Endodermal cell (in vitro differentiated cells): ENCODE results near the gene AHSA1. TPM values are rescaled to one million over a fixed set of nuclear protein-coding genes. Genes with fewer than 3 reads are reported as not detected.

Source experiments
- DNase-seq: peaks from one replicate; pipeline ENCODE4 v3.0.0-alpha.2; 2017
- H3K27ac ChIP-seq: 2 replicates; pipeline ENCODE4 v1.5.1; 2013; ENCODE audit warnings: mild to moderate bottlenecking, low read depth, low read length, moderate library complexity
- H3K27me3 ChIP-seq: 2 replicates; pipeline ENCODE4 v1.6.1; 2013; ENCODE audit warnings: mild to moderate bottlenecking, low read length, moderate library complexity; ENCODE audit not compliant: insufficient read depth, control insufficient read depth, poor library complexity, severe bottlenecking
- H3K36me3 ChIP-seq: 2 replicates; pipeline ENCODE4 v1.7.0; 2013; ENCODE audit warnings: mild to moderate bottlenecking, low read length, moderate library complexity; ENCODE audit not compliant: control insufficient read depth, insufficient read depth
- H3K4me1 ChIP-seq: one replicate; pipeline ENCODE4 v1.7.0; 2013; ENCODE audit warnings: low read length; ENCODE audit not compliant: control insufficient read depth, insufficient read depth
- H3K4me3 ChIP-seq: 2 replicates; pipeline ENCODE4 v1.5.1; 2013; ENCODE audit warnings: mild to moderate bottlenecking, low read length, moderate library complexity
- H3K9ac ChIP-seq: 2 replicates; pipeline ENCODE4 v1.6.1; 2013; ENCODE audit warnings: mild to moderate bottlenecking, low read length, moderate library complexity; ENCODE audit not compliant: poor library complexity, severe bottlenecking; ENCODE audit errors: extremely low read depth
- H3K9me3 ChIP-seq: 2 replicates; pipeline ENCODE4 v1.6.1; 2013; ENCODE audit warnings: mild to moderate bottlenecking, low read length, moderate library complexity; ENCODE audit not compliant: control insufficient read depth
- H3K27ac Mint-ChIP-seq: 2 replicates; pipeline ENCODE4 v1.8.0; 2020; ENCODE audit warnings: mixed read lengths
- H3K27me3 Mint-ChIP-seq: 2 replicates; pipeline ENCODE4 v1.8.0; 2021; ENCODE audit warnings: mild to moderate bottlenecking, mixed read lengths; ENCODE audit not compliant: insufficient read depth
- H3K36me3 Mint-ChIP-seq: 2 replicates; pipeline ENCODE4 v1.8.0; 2020; ENCODE audit warnings: low read depth, mixed read lengths
- H3K4me1 Mint-ChIP-seq: 2 replicates; pipeline ENCODE4 v1.8.0; 2020; ENCODE audit warnings: mixed read lengths
- H3K4me3 Mint-ChIP-seq: 2 replicates; pipeline ENCODE4 v1.8.0; 2020; ENCODE audit warnings: mild to moderate bottlenecking, moderate library complexity, mixed read lengths
- H3K9me3 Mint-ChIP-seq: 2 replicates; pipeline ENCODE4 v1.8.0; 2020; ENCODE audit warnings: mild to moderate bottlenecking, mixed read lengths
- CTCF ChIP-seq: fragments of 200-600 bp; sonication (generic); conservative IDR thresholded peaks from 2 replicates; pipeline ENCODE4 v1.5.0; 2021; ENCODE audit warnings: antibody characterized with exemption, mild to moderate bottlenecking
- WGBS, 2 experiments: methylation state at CpG; one replicate each; pipeline versions ENCODE4 v1.1.5 to v1.1.7; 2013; ENCODE audit warnings: missing lambda C conversion rate in 2 of 2, mixed read lengths in 1 of 2; ENCODE audit not compliant: insufficient coverage in 1 of 2, insufficient read length in 1 of 2; 5-methylcytosine and 5-hydroxymethylcytosine counted together
- total RNA-seq, 2 donors: library from RNA; stranded (reverse); fragmentation: NEBNext Ultra II Directional in 1 of 2; extraction: Animal tissue kit (Norgen Biotek cat#: 25700) in 1 of 2; gene quantifications; 2 replicates in 1 of 2; 3 replicates in 1 of 2; pipeline ENCODE4 v1.2.1, GENCODE V29; 2021

The AHSA1 gene
- total RNA-seq, 2 donors from 2014 or later = 151 to 178 TPM

GRCh38 chr14:77478796-77479195 lies 20.9 kb downstream of the AHSA1 start:
- no peaks in the 10 kb centered on the region for H3K9me3 Mint-ChIP-seq
- H3K27ac Mint-ChIP-seq = no peak overlapping the region
- no peaks in the 10 kb centered on the region for H3K4me1 Mint-ChIP-seq
- Histone ChIP-seq H3K9ac (no peak overlapping the region), H3K4me1 (no peaks in the 10 kb centered on the region), H3K9me3 (no peaks in the 10 kb centered on the region), H3K36me3 (no peaks in the 10 kb centered on the region), H3K27ac (no peak overlapping the region), H3K4me3 (no peak overlapping the region), H3K27me3 (no peaks in the 10 kb centered on the region)
- 68 to 90% methylated on average over 1 of the region's 1 CpG for WGBS, 2 experiments
- H3K27me3 Mint-ChIP-seq = no peaks in the 10 kb centered on the region
- H3K4me3 Mint-ChIP-seq = no peak overlapping the region
- no peak for TF ChIP-seq CTCF
- DNase-seq = no peak
- no peaks in the 10 kb centered on the region for H3K36me3 Mint-ChIP-seq

GRCh38 chr14:77482422-77482821 lies 24.5 kb downstream of the AHSA1 start:
- no peaks in the 10 kb centered on the region for H3K4me1 Mint-ChIP-seq
- H3K4me3 ChIP-seq = no peak overlapping the region
- no peak for DNase-seq
- no peaks in the 10 kb centered on the region for H3K36me3 ChIP-seq
- no peaks in the 10 kb centered on the region for H3K27me3 ChIP-seq
- TF ChIP-seq CTCF = no peak
- no peaks in the 10 kb centered on the region for H3K4me1 ChIP-seq
- H3K27ac Mint-ChIP-seq = peak overlapping the region; percentile 1
- H3K9me3 ChIP-seq = no peaks in the 10 kb centered on the region
- H3K27ac ChIP-seq = no peak overlapping the region
- H3K36me3 Mint-ChIP-seq = no peaks in the 10 kb centered on the region
- 90 to 92% methylated on average over 4 to 8 of the region's 8 CpGs for WGBS, 2 experiments
- H3K9ac ChIP-seq = no peak overlapping the region
- H3K4me3 Mint-ChIP-seq = no peak overlapping the region
- H3K9me3 Mint-ChIP-seq = no peaks in the 10 kb centered on the region
- H3K27me3 Mint-ChIP-seq = no peaks in the 10 kb centered on the region

GRCh38 chr14:77485256-77485655 lies 27.4 kb downstream of the AHSA1 start:
- no peak overlapping the region for H3K9ac ChIP-seq
- Mint-ChIP-seq H3K27me3 (no peaks in the 10 kb centered on the region), H3K4me3 (no peak overlapping the region), H3K36me3 (no peaks in the 10 kb centered on the region), H3K9me3 (no peaks in the 10 kb centered on the region), H3K27ac (no peak overlapping the region), H3K4me1 (no peaks in the 10 kb centered on the region)
- no peak overlapping the region for H3K27ac ChIP-seq
- no peaks in the 10 kb centered on the region for H3K36me3 ChIP-seq
- no peaks in the 10 kb centered on the region for H3K27me3 ChIP-seq
- H3K9me3 ChIP-seq = no peaks in the 10 kb centered on the region
- WGBS, 2 experiments = 95 to 100% methylated on average over 2 to 3 of the region's 3 CpGs
- DNase-seq = no peak
- no peak overlapping the region for H3K4me3 ChIP-seq
- H3K4me1 ChIP-seq = no peaks in the 10 kb centered on the region
- TF ChIP-seq CTCF = no peak
